A549 (cell line): ENCODE measurements around the gene PATJ. TPM values are rescaled to one million over a fixed set of nuclear protein-coding genes. Genes with fewer than 3 reads are reported as not detected.

Experiments used
- ATAC-seq, 2 experiments: fragments of 200-7000 bp in 1 of 2; fragments of >200 bp in 1 of 2; cut with Nextera tagmentation in 1 of 2; cut with Tn5 transposase in 1 of 2; 3 replicates each; pipeline versions ENCODE4 v1.8.0 to v1.9.1; 2018 to 2020; ENCODE audit warnings: mild to moderate bottlenecking in 1 of 2, moderate library complexity in 1 of 2
- CTCF ChIA-PET: fragments of 300-600 bp; sonication (Branson Sonifier 250); formaldehyde crosslinking; extraction: SDS; loops from one replicate; lab custom pipeline; 2021; ENCODE audit warnings: antibody characterized with exemption, inconsistent platforms; lab: Yijun Ruan, JAX
- POLR2A ChIA-PET: fragments of 350-600 bp; formaldehyde crosslinking; extraction: SDS; loops from one replicate; lab custom pipeline; 2021; ENCODE audit warnings: antibody characterized with exemption, inconsistent platforms; lab: Yijun Ruan, JAX
- DNase-seq, 2 experiments: peaks; one replicate each; pipeline versions ENCODE4 v3.0.0 to v3.0.0-alpha.2; 2011 to 2016; ENCODE audit warnings: low read depth in 1 of 2, low spot score in 1 of 2
- FAIRE-seq: peaks from 2 replicates; lab custom pipeline; 2011; peaks lifted over from hg19 to GRCh38; lab: Jason Lieb, UNC
- H3K27ac ChIP-seq, 2 experiments: fragments of >200 bp; sonication (Bioruptor Twin); formaldehyde crosslinking; 3 replicates each; pipeline ENCODE4 v1.5.1; 2016 to 2017
- H3K4me1 ChIP-seq: fragments of >200 bp; sonication (Bioruptor Twin); formaldehyde crosslinking; 3 replicates; pipeline ENCODE4 v1.6.1; 2016
- H3K4me2 ChIP-seq: fragments of >200 bp; sonication (Bioruptor Twin); formaldehyde crosslinking; 3 replicates; pipeline ENCODE4 v1.6.1; 2016
- H3K4me3 ChIP-seq: fragments of >200 bp; sonication (Bioruptor Twin); formaldehyde crosslinking; 3 replicates; pipeline ENCODE4 v1.5.1; 2016
- H3K9me3 ChIP-seq: fragments of >200 bp; sonication (Bioruptor Twin); formaldehyde crosslinking; 3 replicates; pipeline ENCODE4 v1.6.1; 2016
- CEBPB ChIP-seq, 2 experiments: fragments of >200 bp in 1 of 2; sonication (Bioruptor Twin) in 1 of 2; formaldehyde crosslinking in 1 of 2; IDR thresholded peaks; 2 replicates each; pipeline ENCODE4 v1.6.1; 2012 to 2016
- CHD2 ChIP-seq: fragments of 150-350 bp; IDR thresholded peaks from 2 replicates; pipeline ENCODE4 v1.6.1; 2014; ENCODE audit warnings: low read length; ENCODE audit not compliant: partially characterized antibody
- EHF ChIP-seq: fragments of 250-450 bp; sonication (Bioruptor Pico); IDR thresholded peaks from 2 replicates; pipeline ENCODE4 v1.5.0; 2020; ENCODE audit warnings: mild to moderate bottlenecking
- HDAC2 ChIP-seq: fragments of 200-600 bp; sonication (generic); IDR thresholded peaks from 2 replicates; pipeline ENCODE4 v1.6.1; 2016
- HEYL ChIP-seq: fragments of 250-450 bp; sonication (Bioruptor Pico); IDR thresholded peaks from 2 replicates; pipeline ENCODE4 v1.8.0; 2021; ENCODE audit warnings: mild to moderate bottlenecking, moderate library complexity
- HOXA7 ChIP-seq: fragments of 250-450 bp; sonication (Bioruptor Pico); IDR thresholded peaks from 2 replicates; pipeline ENCODE4 v1.5.0; 2020; ENCODE audit warnings: mild to moderate bottlenecking, moderate library complexity
- HOXB13 ChIP-seq: fragments of 250-450 bp; sonication (Bioruptor Pico); IDR thresholded peaks from 2 replicates; pipeline ENCODE4 v1.5.0; 2020; ENCODE audit warnings: low read depth, mild to moderate bottlenecking, moderate library complexity
- JUN ChIP-seq, 2 experiments: fragments of >200 bp; sonication (Bioruptor Twin); formaldehyde crosslinking; IDR thresholded peaks; 2 replicates in 1 of 2; 3 replicates in 1 of 2; pipeline ENCODE4 v1.6.1; 2016 to 2017
- MAFK ChIP-seq: fragments of 450-650 bp; IDR thresholded peaks from 2 replicates; pipeline ENCODE4 v1.6.1; 2014; ENCODE audit not compliant: partially characterized antibody
- MAZ ChIP-seq: fragments of 150-350 bp; IDR thresholded peaks from 2 replicates; pipeline ENCODE4 v1.6.1; 2014; ENCODE audit warnings: antibody characterized with exemption, low read depth, low read length, borderline replicate concordance
- NR3C1 ChIP-seq: fragments of >200 bp; sonication (Bioruptor Twin); formaldehyde crosslinking; IDR thresholded peaks from 3 replicates; pipeline ENCODE4 v1.6.1; 2017
- POLR2A ChIP-seq: IDR thresholded peaks from 2 replicates; pipeline ENCODE4 v1.6.1; 2012; ENCODE audit warnings: mild to moderate bottlenecking, low read length
- RAD21 ChIP-seq, 2 experiments: fragments of >200 bp in 1 of 2; sonication (Bioruptor Twin) in 1 of 2; formaldehyde crosslinking in 1 of 2; IDR thresholded peaks in 1 of 2; conservative IDR thresholded peaks in 1 of 2; 2 replicates in 1 of 2; 3 replicates in 1 of 2; pipeline ENCODE4 v1.6.1; 2012 to 2018; ENCODE audit warnings: inconsistent platforms in 1 of 2
- RCOR1 ChIP-seq: fragments of 150-350 bp; IDR thresholded peaks from 2 replicates; pipeline ENCODE4 v1.6.1; 2014; ENCODE audit warnings: antibody characterized with exemption, low read length, low read depth
- RFX5 ChIP-seq: fragments of 450-650 bp; IDR thresholded peaks from 2 replicates; pipeline ENCODE4 v1.7.1; 2014; ENCODE audit warnings: antibody characterized with exemption, mild to moderate bottlenecking, moderate library complexity
- RNF2 ChIP-seq: fragments of 200-600 bp; sonication (generic); IDR thresholded peaks from 2 replicates; pipeline ENCODE4 v1.6.1; 2016; ENCODE audit warnings: low read depth, mild to moderate bottlenecking, antibody characterized with exemption, moderate library complexity, borderline replicate concordance
- SMC3 ChIP-seq: fragments of >200 bp; sonication (Bioruptor Twin); formaldehyde crosslinking; IDR thresholded peaks from 3 replicates; pipeline ENCODE4 v1.6.1; 2018; ENCODE audit warnings: inconsistent platforms
- TFCP2L1 ChIP-seq: fragments of 250-450 bp; sonication (Bioruptor Pico); IDR thresholded peaks from 2 replicates; pipeline ENCODE4 v1.5.0; 2021; ENCODE audit warnings: mild to moderate bottlenecking
- TP53 ChIP-seq: fragments of 250-450 bp; sonication (Bioruptor Pico); IDR thresholded peaks from 2 replicates; pipeline ENCODE4 v1.5.0; 2021; ENCODE audit warnings: mild to moderate bottlenecking, moderate library complexity
- ZFP36 ChIP-seq: fragments of 450-650 bp; IDR thresholded peaks from 2 replicates; pipeline ENCODE4 v1.6.1; 2014; ENCODE audit warnings: borderline replicate concordance; ENCODE audit not compliant: partially characterized antibody
- WGBS: methylation state at CpG from one replicate; pipeline ENCODE4 v1.1.6; 2017; ENCODE audit errors: missing lambda C conversion rate; 5-methylcytosine and 5-hydroxymethylcytosine counted together
- polyA plus RNA-seq, 4 experiments: library from polyadenylated mRNA; depleted of rRNA in 3 of 4; stranded (reverse); fragments of >200 nt; fragmentation: RNase III in 1 of 4; extraction: RNeasy Plus Mini Kit Qiagen cat#74134 plus additional on column Dnase treatment in 1 of 4; gene quantifications; 2 replicates in 3 of 4; 3 replicates in 1 of 4; pipeline ENCODE4 v1.2.3, GENCODE V29; 2011 to 2017
- TF ChIP-seq, protein P1 (sequence below): fragments of >200 bp; sonication (Bioruptor Twin); formaldehyde crosslinking; IDR thresholded peaks from 3 replicates; pipeline ENCODE4 v1.5.1; 2016
- TF ChIP-seq, protein P2 (sequence below): fragments of 250-450 bp; sonication (Bioruptor Pico); IDR thresholded peaks from 2 replicates; pipeline ENCODE4 v1.5.0; 2020; ENCODE audit warnings: low read depth, mild to moderate bottlenecking, moderate library complexity
- TF ChIP-seq, protein P3 (sequence below): fragments of >200 bp; sonication (Bioruptor Twin); formaldehyde crosslinking; IDR thresholded peaks from 3 replicates; pipeline ENCODE4 v1.6.1; 2016
- TF ChIP-seq, protein P4 (sequence below): IDR thresholded peaks from 2 replicates; pipeline ENCODE4 v1.6.1; 2012

The PATJ gene
- polyA plus RNA-seq, 2 of the 4 experiments (the other 2 are of a cell fraction) = 6.0 to 14.7 TPM

DNA sequence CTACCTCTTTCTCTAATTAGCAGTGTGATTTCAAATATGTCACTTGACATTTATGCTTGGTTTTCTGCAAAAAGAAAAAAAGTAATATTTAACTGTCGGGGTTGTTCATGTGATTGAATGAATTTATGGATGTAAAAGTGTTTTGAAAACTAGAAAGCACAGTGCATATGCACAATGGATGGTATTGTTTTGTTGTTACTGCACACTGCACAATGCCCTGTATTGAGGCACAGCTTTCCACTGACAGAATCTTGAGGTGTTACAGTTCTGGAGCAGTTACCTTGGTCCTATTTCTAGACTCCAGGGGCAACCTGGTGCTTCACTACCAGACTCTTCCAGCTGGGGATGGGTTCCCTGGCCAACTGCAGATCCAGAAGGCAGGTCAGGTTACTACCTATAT lies 335.5 kb downstream of the PATJ start:
- TF ChIP-seq NR3C1 (no peak), HDAC2 (no peak), HOXB13 (CRISPR knock-in tag) (no peak), TFCP2L1 (CRISPR knock-in tag) (no peak), MAFK (no peak), HEYL (no peak)
- Histone ChIP-seq H3K4me3 (no peak overlapping the region), H3K9me3 (no peaks in the 10 kb centered on the region), H3K27ac (no peak overlapping the region), H3K4me1 (peaks cover 6% of the 10 kb centered on the region; the same call in 2 of the 3 replicates), H3K4me2 (no peak overlapping the region)
- WGBS = 85% methylated on average over 1 of the region's 1 CpG
- no peak for DNase-seq
- no peak for FAIRE-seq
- CTCF ChIA-PET = no interaction called here
- no peak for ATAC-seq
- POLR2A ChIA-PET = no interaction called here

DNA sequence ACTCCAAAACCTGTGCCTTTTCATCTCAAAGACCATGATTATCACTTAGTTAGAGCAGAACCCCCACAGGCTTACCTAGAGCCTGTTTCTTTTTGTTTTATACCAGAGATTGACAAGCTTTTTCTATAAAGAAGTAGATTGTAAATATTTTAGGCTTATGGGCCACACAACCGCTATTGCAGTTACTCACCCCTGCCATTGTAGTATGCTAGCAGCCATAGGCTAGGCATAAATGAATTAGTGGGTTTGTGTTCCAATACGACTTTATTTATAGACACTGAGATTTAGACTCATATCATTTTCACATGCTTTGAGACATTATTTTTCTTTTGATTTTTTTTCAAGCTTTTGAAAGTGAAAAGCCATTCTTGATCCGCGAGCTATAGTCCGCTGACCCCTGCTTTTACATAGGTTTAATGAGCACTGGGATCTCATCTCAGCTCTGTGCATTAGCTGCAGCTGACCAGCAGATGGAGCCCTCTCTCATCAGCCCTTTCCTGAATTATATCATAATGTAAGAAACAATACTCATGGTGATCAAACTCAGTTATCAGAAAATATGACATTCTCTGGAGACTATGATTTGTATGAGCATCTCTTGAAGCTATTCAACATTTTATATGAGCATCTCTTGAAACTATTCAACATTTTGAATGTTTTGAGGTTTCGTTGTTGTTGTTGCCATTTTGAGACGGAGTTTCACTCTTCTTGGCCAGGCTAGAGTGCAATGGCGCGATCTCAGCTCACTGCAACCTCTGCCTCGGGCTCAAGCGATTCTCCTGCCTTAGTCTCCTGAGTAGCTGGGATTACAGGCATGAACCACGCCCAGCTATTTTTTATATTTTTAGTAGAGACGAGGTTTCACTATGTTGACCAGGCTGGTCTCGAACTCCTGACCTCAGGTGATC lies 340.4 kb downstream of the PATJ start:
- H3K9me3 ChIP-seq = no peaks in the 10 kb centered on the region
- peak; percentile 84 to 85; a peak in 5 of 6 replicates for ATAC-seq
- FAIRE-seq = no peak
- H3K4me2 ChIP-seq = no peak overlapping the region
- no peaks in the 10 kb centered on the region for H3K4me1 ChIP-seq
- TF ChIP-seq, protein P1, sequence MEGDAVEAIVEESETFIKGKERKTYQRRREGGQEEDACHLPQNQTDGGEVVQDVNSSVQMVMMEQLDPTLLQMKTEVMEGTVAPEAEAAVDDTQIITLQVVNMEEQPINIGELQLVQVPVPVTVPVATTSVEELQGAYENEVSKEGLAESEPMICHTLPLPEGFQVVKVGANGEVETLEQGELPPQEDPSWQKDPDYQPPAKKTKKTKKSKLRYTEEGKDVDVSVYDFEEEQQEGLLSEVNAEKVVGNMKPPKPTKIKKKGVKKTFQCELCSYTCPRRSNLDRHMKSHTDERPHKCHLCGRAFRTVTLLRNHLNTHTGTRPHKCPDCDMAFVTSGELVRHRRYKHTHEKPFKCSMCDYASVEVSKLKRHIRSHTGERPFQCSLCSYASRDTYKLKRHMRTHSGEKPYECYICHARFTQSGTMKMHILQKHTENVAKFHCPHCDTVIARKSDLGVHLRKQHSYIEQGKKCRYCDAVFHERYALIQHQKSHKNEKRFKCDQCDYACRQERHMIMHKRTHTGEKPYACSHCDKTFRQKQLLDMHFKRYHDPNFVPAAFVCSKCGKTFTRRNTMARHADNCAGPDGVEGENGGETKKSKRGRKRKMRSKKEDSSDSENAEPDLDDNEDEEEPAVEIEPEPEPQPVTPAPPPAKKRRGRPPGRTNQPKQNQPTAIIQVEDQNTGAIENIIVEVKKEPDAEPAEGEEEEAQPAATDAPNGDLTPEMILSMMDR = peak; percentile 74
- TF ChIP-seq CEBPB (IDR thresholded peaks at IDR 0.05) (no peak), RAD21 (conservative IDR thresholded peaks at IDR 0.05 in 1 of 2, IDR thresholded peaks at IDR 0.05 in 1 of 2) (peak; percentile 28 to 39; a peak in 4 of 5 replicates), SMC3 (peak; percentile 52)
- no peak overlapping the region for H3K27ac ChIP-seq
- ChIA-PET POLR2A (no interaction called here), CTCF (interaction anchor here (0.6 to 2.4 kb wide), 17 partner anchors 9 to 199 kb away, joined by 3 to 15 read pairs (median 7); no protein-coding TSS in a partner anchor)
- DNase-seq = peak; percentile 18 to 29
- WGBS = 59% methylated on average over 14 of the region's 14 CpGs
- H3K4me3 ChIP-seq = no peak overlapping the region

DNA sequence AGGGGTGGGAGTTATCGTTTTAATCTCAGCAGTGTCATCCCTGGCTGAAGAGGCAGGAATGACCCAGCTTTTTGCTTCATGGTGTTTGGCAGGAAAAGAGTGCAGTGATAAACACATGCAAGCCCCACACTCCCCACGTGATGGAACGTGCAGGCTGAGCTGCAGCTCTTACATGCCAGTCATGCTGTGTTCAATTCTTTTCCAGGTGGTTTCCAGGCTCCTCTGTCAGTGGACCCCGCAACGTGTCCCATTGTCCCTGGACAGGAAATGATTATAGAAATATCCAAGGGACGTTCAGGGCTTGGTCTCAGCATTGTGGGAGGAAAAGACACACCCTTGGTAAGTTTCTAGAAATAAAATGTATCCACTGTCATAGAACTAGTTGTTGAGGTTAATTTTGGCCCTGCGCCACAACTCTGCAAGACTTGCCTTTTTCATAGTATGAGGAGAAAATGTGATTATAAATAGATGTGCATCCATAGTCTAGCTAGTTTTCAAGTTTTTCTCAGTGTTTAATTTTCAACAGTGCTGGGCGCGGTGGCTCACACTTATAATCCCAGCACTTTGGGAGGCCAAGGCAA lies 342.1 kb downstream of the PATJ start:
- FAIRE-seq (no peak), DNase-seq (no peak), ATAC-seq (no peak)
- WGBS = 88% methylated on average over 9 of the region's 9 CpGs
- ChIA-PET POLR2A (no interaction called here), CTCF (interaction anchor here (1.0 to 2.4 kb wide), 3 partner anchors 9 to 47 kb away, joined by 4 to 15 read pairs (median 5); no protein-coding TSS in a partner anchor)
- Histone ChIP-seq H3K4me3 (no peak overlapping the region), H3K4me1 (no peaks in the 10 kb centered on the region), H3K27ac (no peak overlapping the region), H3K9me3 (no peaks in the 10 kb centered on the region), H3K4me2 (no peak overlapping the region)
- TF ChIP-seq HOXB13 (CRISPR knock-in tag) (no peak), CHD2 (no peak), MAZ (no peak), TP53 (CRISPR knock-in tag) (no peak), MAFK (no peak), RCOR1 (no peak), HDAC2 (no peak), HOXA7 (CRISPR knock-in tag) (no peak), EHF (CRISPR knock-in tag) (no peak), RFX5 (no peak), NR3C1 (no peak), RAD21 (conservative IDR thresholded peaks at IDR 0.05 in 1 of 2, IDR thresholded peaks at IDR 0.05 in 1 of 2) (no peak), ZFP36 (no peak), SMC3 (no peak), JUN (IDR thresholded peaks at IDR 0.05) (no peak), RNF2 (no peak), POLR2A (no peak)
- TF ChIP-seq, protein P2, sequence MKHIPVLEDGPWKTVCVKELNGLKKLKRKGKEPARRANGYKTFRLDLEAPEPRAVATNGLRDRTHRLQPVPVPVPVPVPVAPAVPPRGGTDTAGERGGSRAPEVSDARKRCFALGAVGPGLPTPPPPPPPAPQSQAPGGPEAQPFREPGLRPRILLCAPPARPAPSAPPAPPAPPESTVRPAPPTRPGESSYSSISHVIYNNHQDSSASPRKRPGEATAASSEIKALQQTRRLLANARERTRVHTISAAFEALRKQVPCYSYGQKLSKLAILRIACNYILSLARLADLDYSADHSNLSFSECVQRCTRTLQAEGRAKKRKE (CRISPR knock-in tag) = no peak
- TF ChIP-seq, protein P3, sequence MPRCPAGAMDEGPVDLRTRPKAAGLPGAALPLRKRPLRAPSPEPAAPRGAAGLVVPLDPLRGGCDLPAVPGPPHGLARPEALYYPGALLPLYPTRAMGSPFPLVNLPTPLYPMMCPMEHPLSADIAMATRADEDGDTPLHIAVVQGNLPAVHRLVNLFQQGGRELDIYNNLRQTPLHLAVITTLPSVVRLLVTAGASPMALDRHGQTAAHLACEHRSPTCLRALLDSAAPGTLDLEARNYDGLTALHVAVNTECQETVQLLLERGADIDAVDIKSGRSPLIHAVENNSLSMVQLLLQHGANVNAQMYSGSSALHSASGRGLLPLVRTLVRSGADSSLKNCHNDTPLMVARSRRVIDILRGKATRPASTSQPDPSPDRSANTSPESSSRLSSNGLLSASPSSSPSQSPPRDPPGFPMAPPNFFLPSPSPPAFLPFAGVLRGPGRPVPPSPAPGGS = no peak
- TF ChIP-seq, protein P4, sequence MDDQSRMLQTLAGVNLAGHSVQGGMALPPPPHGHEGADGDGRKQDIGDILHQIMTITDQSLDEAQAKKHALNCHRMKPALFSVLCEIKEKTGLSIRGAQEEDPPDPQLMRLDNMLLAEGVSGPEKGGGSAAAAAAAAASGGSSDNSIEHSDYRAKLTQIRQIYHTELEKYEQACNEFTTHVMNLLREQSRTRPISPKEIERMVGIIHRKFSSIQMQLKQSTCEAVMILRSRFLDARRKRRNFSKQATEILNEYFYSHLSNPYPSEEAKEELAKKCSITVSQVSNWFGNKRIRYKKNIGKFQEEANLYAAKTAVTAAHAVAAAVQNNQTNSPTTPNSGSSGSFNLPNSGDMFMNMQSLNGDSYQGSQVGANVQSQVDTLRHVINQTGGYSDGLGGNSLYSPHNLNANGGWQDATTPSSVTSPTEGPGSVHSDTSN = no peak
